BE2C (cell line): ENCODE results near the gene NR2F1.

Source experiments
- DNase-seq: peaks from one replicate; pipeline ENCODE4 v3.0.0-alpha.2; 2020
- H3K27me3 ChIP-seq: fragments of 250-450 bp; sonication (Bioruptor Pico); 2 replicates; pipeline ENCODE4 v1.5.1; 2020; ENCODE audit warnings: mild to moderate bottlenecking
- H3K36me3 ChIP-seq: fragments of 250-450 bp; sonication (Bioruptor Pico); 2 replicates; pipeline ENCODE4 v1.5.1; 2020; ENCODE audit warnings: mild to moderate bottlenecking
- H3K4me1 ChIP-seq: fragments of 250-450 bp; sonication (Bioruptor Pico); 2 replicates; pipeline ENCODE4 v1.5.1; 2020
- H3K4me3 ChIP-seq: 2 replicates; pipeline ENCODE4 v1.5.1; 2011; ENCODE audit warnings: low read depth, low read length
- H3K9me3 ChIP-seq: fragments of 250-450 bp; sonication (Bioruptor Pico); 2 replicates; pipeline ENCODE4 v1.5.1; 2020
- CTCF ChIP-seq: IDR thresholded peaks from 2 replicates; pipeline ENCODE4 v1.5.1; 2012; ENCODE audit warnings: mild to moderate bottlenecking, low read depth, low read length

The NR2F1 gene

GRCh38 chr5:93595420-93596147 lies 12.6 kb downstream of the NR2F1 start:
- Histone ChIP-seq H3K4me1 (no peaks in the 10 kb centered on the region), H3K36me3 (peaks cover 14% of the 10 kb centered on the region), H3K27me3 (no peaks in the 10 kb centered on the region), H3K9me3 (no peaks in the 10 kb centered on the region), H3K4me3 (no peak overlapping the region)
- TF ChIP-seq CTCF: no peak
- DNase-seq: no peak

- no peak for TF ChIP-seq CTCF
- Histone ChIP-seq H3K27me3 (no peaks in the 10 kb centered on the region), H3K4me1 (no peaks in the 10 kb centered on the region), H3K4me3 (no peak overlapping the region), H3K36me3 (peaks cover 14% of the 10 kb centered on the region), H3K9me3 (no peaks in the 10 kb centered on the region)
- DNase-seq: no peak
Observed at GRCh38 chr5:93596310-93596675, 13.3 kb downstream of the NR2F1 start.

DNA sequence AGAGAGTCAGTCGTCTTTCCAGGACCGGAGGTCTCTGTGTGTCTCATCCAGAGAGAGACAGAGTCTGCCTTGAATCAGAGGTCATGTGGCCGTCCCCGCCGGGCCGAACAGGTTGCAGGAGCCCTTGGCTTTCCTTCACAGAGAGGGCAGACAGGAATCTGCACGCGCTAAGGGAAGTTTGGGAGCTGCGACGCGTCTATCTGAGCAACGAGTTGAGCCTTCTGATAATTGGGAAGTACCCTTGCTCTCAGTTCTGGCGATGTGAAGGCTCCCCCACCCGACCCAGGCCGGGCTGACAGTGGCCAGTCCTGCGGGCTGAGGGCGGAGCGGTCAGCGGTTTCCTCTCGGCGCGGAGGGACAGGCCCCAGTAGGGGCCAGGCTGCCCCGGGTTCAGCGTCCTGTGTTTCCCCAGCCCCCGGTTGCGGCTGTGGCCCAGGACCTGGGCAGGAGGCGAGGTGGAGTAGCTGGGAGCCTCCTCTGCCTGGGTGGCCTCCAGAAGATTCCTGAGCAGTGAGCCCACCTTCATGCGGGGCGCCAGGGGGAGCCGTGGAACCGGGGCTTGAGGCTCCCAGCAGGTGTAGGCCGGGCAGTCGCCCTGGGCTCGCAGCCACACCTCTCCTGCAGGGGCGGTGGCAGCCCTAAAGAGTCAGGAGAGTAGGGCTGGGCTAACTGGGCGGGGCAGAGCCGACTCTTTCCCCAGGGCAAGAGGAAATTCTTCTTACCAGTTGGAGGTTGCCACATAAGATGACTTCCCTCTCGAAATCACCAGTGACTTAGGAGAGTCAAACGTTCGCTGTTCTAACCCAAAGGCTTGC lies 13.9 kb downstream of the NR2F1 start:
- no peaks in the 10 kb centered on the region for H3K9me3 ChIP-seq
- H3K4me3 ChIP-seq: no peak overlapping the region
- no peaks in the 10 kb centered on the region for H3K27me3 ChIP-seq
- H3K4me1 ChIP-seq: no peaks in the 10 kb centered on the region
- TF ChIP-seq CTCF: no peak
- no peak for DNase-seq
- peaks cover 14% of the 10 kb centered on the region for H3K36me3 ChIP-seq

DNA sequence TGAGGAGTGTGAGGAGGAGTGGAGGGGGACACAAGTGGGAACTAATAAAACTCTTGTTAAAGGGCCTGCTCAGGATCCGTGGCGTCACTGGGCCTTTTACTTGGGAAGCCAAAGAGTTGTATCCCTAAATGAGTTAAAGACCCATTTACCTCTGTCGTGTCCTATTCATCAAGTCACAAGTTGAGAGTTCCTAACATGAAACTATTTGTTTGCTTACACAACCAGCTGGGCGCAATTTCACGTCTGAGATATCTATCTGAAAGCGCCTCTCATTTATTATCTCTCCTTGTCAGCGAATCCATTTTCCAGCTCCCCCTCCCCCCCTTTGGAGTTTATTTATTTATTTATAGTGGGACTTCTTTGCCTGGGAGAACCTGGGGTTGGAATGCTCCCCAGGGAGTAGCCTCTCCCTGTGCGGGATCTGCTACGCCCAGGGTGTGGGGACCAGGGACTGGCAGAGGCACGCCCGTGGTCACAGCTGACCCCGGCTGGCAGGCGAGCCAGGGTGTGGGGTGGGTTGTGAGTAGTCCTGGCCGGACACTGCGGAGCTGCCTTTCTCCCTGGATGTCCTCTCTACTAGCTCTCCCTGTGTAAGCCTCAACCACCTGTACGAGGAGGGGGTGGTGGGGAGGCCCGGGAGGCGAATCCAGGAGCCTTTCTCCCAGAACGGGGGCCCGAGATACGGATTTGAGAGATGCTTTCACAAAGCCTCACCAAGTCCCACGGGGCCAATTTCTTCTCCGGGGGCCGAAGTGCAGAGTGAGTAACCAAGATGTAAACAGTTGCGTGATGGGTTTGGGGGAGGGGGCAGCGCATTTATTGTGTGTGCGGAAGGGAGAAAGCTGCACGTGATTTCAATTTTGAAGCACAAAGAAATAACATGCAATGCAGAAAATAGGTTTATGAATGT lies 15.3 kb downstream of the NR2F1 start:
- H3K9me3 ChIP-seq: no peaks in the 10 kb centered on the region
- TF ChIP-seq CTCF: no peak
- no peak for DNase-seq
- no peak overlapping the region for H3K4me3 ChIP-seq
- no peaks in the 10 kb centered on the region for H3K27me3 ChIP-seq
- peaks cover 14% of the 10 kb centered on the region for H3K36me3 ChIP-seq
- H3K4me1 ChIP-seq: no peaks in the 10 kb centered on the region

- TF ChIP-seq CTCF: no peak
- DNase-seq: no peak
- Histone ChIP-seq H3K9me3 (no peaks in the 10 kb centered on the region), H3K4me1 (no peaks in the 10 kb centered on the region), H3K4me3 (no peak overlapping the region), H3K27me3 (no peaks in the 10 kb centered on the region), H3K36me3 (peaks cover 9% of the 10 kb centered on the region)
Observed at GRCh38 chr5:93599001-93599379, 16.0 kb downstream of the NR2F1 start.
